ENCODE data around the gene LIPH.
"Not testable (repeated sequence)": the region's sequence is repeated elsewhere in the genome, so short reads cannot be mapped to it uniquely, and the experiment has no call there.

LIPH gene

GRCh38 chr3:185484296-185484695 is 68.1 kb downstream of the LIPH start:
- no peak for DNase-seq

- DNase-seq, result peak; percentile 15 to 39
Measured at GRCh38 chr3:185479373-185479945, 72.9 kb downstream of the LIPH start.

- DNase-seq, result no peak
Measured at GRCh38 chr3:185477316-185477715, 75.1 kb downstream of the LIPH start.

GRCh38 chr3:185474922-185475321 is 77.5 kb downstream of the LIPH start:
- DNase-seq, result not testable (repeated sequence)

- DNase-seq, result no peak
Measured at GRCh38 chr3:185473290-185473815, 79.0 kb downstream of the LIPH start.

- DNase-seq, result no peak
Measured at GRCh38 chr3:185470323-185470722, 82.1 kb downstream of the LIPH start.

GRCh38 chr3:185469542-185469941 is 82.8 kb downstream of the LIPH start:
- DNase-seq, result no peak

- not testable (repeated sequence) for DNase-seq
Measured at GRCh38 chr3:185466123-185466522, 86.3 kb downstream of the LIPH start.

- DNase-seq, result no peak
Measured at GRCh38 chr3:185465471-185465870, 86.9 kb downstream of the LIPH start.

GRCh38 chr3:185460719-185461350 is 91.6 kb downstream of the LIPH start:
- DNase-seq, result peak; percentile 7 to 56

- no peak for DNase-seq
Measured at GRCh38 chr3:185460309-185460708, 92.1 kb downstream of the LIPH start.

- DNase-seq, result peak; percentile 12 to 47
Measured at GRCh38 chr3:185457376-185457775, 95.0 kb downstream of the LIPH start.

All from inflammatory macrophage (primary cell).